H1 (cell line): ENCODE measurements around the gene EMC7. TPM values are rescaled to one million over a fixed set of nuclear protein-coding genes. Genes with fewer than 3 reads are reported as not detected.

Experiments used
- CBX5 ChIP-seq: fragments of 300-800, 300-1000 bp; sonication (generic); IDR thresholded peaks from 2 replicates; pipeline ENCODE4 v1.7.1; 2016; ENCODE audit warnings: antibody characterized with exemption, low read length, low read depth
- polyA plus RNA-seq, 7 experiments: library from polyadenylated mRNA; depleted of rRNA in 3 of 7; stranded (reverse) in 5 of 7; unstranded in 2 of 7; fragments of >200 nt in 5 of 7; fragments of 200-250 nt in 2 of 7; gene quantifications; 1 replicate in 5 of 7; 2 replicates in 1 of 7; 4 replicates in 1 of 7; pipeline versions ENCODE4 v1.2.1 to v1.2.3, GENCODE V29; 2011 to 2013; ENCODE audit warnings: missing spikeins in 2 of 7, mixed read lengths in 2 of 7
- total RNA-seq: library from RNA; stranded (reverse); fragmentation: NEBNext Ultra II Directional; extraction: Animal tissue kit (Norgen Biotek cat#: 25700); gene quantifications from 2 replicates; pipeline ENCODE4 v1.2.1, GENCODE V29; 2021

The EMC7 gene
- total and polyA plus RNA-seq, 2 of the 8 experiments (the other 6 are each of a cell fraction or from before 2014, with no cell fraction given) = 29.0 to 39.0 TPM

GRCh38 chr15:34049112-34049511 lies 52.5 kb downstream of the EMC7 start (continued):
- no peak for TF ChIP-seq CBX5
